DND-41 (cell line): Measurements from ENCODE around the gene MLXIPL.

Source experiments
- ATAC-seq: fragments of 200-7000 bp; cut with Tn5 transposase; 3 replicates; pipeline ENCODE4 v1.9.1; 2021; ENCODE audit warnings: low read depth; ENCODE audit not compliant: insufficient read depth
- DNase-seq: peaks from one replicate; pipeline ENCODE4 v3.0.0-alpha.2; 2020
- H2AFZ ChIP-seq: 2 replicates; pipeline ENCODE4 v1.6.0; 2012; ENCODE audit warnings: low read depth, low read length
- H3K27ac ChIP-seq: 2 replicates; pipeline ENCODE4 v1.5.1; 2012; ENCODE audit warnings: low read length, inconsistent platforms
- H3K27me3 ChIP-seq: fragments of 200-600 bp; sonication (generic); 2 replicates; pipeline ENCODE4 v1.6.0; 2012; ENCODE audit warnings: low read length, mild to moderate bottlenecking, inconsistent platforms; ENCODE audit not compliant: insufficient read depth, poor library complexity
- H3K36me3 ChIP-seq: 2 replicates; pipeline ENCODE4 v1.5.1; 2012; ENCODE audit warnings: low read length, inconsistent platforms; ENCODE audit not compliant: insufficient read depth
- H3K4me1 ChIP-seq: 2 replicates; pipeline ENCODE4 v1.5.1; 2012; ENCODE audit warnings: mild to moderate bottlenecking, low read length; ENCODE audit not compliant: insufficient read depth
- H3K4me2 ChIP-seq: 2 replicates; pipeline ENCODE4 v1.6.0; 2012; ENCODE audit warnings: mild to moderate bottlenecking, moderate library complexity, low read length, inconsistent platforms; ENCODE audit not compliant: insufficient read depth
- H3K4me3 ChIP-seq, 2 experiments: fragments of 200-600 bp in 1 of 2; shearing (Covaris generic) in 1 of 2; 2 replicates each; pipeline ENCODE4 v1.5.1; 2012 to 2016; ENCODE audit warnings: inconsistent platforms in 2 of 2, low read length in 2 of 2, mild to moderate bottlenecking in 2 of 2, low read depth in 1 of 2, moderate library complexity in 1 of 2
- H3K79me2 ChIP-seq: 2 replicates; pipeline ENCODE4 v1.6.0; 2012; ENCODE audit warnings: low read length, inconsistent platforms; ENCODE audit not compliant: insufficient read depth
- H3K9ac ChIP-seq: 2 replicates; pipeline ENCODE4 v1.6.0; 2012; ENCODE audit warnings: low read depth, mild to moderate bottlenecking, inconsistent platforms, low read length, moderate library complexity
- H3K9me3 ChIP-seq: 2 replicates; pipeline ENCODE4 v1.5.1; 2012; ENCODE audit warnings: low read length, moderate library complexity, mild to moderate bottlenecking, inconsistent platforms; ENCODE audit not compliant: insufficient read depth, severe bottlenecking
- H4K20me1 ChIP-seq: 2 replicates; pipeline ENCODE4 v1.6.0; 2012; ENCODE audit warnings: low read length; ENCODE audit not compliant: insufficient read depth
- EZH2 ChIP-seq: IDR thresholded peaks from 3 replicates; pipeline ENCODE4 v1.6.1; 2012; ENCODE audit warnings: borderline replicate concordance, low read depth, mild to moderate bottlenecking, moderate library complexity, low read length, inconsistent platforms; ENCODE audit not compliant: severe bottlenecking
- TF ChIP-seq, protein P1 (sequence below): IDR thresholded peaks from 2 replicates; pipeline ENCODE4 v1.5.1; 2012; ENCODE audit warnings: borderline replicate concordance, low read length, moderate library complexity, mild to moderate bottlenecking; ENCODE audit not compliant: poor library complexity, severe bottlenecking; ENCODE audit errors: extremely low read depth

The MLXIPL gene

DNA sequence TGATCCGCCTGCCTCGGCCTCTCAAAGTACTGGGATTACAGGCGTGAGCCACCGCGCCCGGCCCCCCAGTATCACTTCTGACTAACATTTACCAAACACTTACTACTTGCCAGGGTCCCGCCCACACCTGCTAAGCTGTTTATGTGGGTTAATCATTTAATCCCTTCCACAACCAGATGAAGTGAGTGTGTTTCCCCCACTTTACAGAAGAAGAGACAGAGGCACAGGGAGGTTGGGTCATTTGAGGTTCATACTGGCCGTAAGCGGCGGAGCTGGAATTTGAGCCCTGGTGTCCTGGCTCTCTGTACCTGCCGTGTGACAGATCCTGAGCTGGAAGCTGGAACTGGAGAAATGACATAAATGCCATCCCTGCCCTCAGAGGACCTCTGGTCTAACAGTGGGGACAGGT is 28.2 kb upstream of the MLXIPL start:
- H3K27me3 ChIP-seq: no peaks in the 10 kb centered on the region
- H3K9ac ChIP-seq: no peak overlapping the region
- H3K9me3 ChIP-seq: no peaks in the 10 kb centered on the region
- no peaks in the 10 kb centered on the region for H3K79me2 ChIP-seq
- no peak overlapping the region for H3K4me3 ChIP-seq
- H4K20me1 ChIP-seq: no peaks in the 10 kb centered on the region
- no peak overlapping the region for H3K27ac ChIP-seq
- TF ChIP-seq EZH2: no peak
- H3K4me2 ChIP-seq: no peak overlapping the region
- no peak for DNase-seq
- no peaks in the 10 kb centered on the region for H3K4me1 ChIP-seq
- H2AFZ ChIP-seq: no peak overlapping the region
- no peak for ATAC-seq
- H3K36me3 ChIP-seq: no peaks in the 10 kb centered on the region

DNA sequence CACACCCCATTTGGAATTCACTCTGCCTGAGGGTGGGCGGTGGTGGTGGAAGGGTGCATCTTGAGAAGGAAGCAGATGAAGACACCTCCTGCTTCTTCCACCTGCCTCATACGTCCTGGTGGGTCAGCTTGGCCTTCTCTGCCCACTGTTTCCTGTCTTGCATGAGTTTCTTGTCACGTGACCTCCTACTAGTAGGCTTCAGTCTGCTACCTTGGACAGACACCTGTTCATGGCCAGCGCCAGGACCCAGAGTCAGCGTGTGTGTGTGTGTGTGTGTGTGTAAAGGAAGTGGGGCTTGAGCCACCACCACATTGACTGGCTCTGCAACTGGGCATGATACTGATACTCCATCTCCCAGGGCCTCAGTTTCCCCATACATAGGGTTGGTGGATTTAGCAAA is 26.2 kb upstream of the MLXIPL start:
- H3K9ac ChIP-seq: no peak overlapping the region
- no peaks in the 10 kb centered on the region for H3K36me3 ChIP-seq
- H3K4me2 ChIP-seq: no peak overlapping the region
- H3K4me1 ChIP-seq: no peaks in the 10 kb centered on the region
- H3K4me3 ChIP-seq: no peak overlapping the region
- no peak overlapping the region for H3K27ac ChIP-seq
- no peaks in the 10 kb centered on the region for H3K79me2 ChIP-seq
- TF ChIP-seq, protein P1, sequence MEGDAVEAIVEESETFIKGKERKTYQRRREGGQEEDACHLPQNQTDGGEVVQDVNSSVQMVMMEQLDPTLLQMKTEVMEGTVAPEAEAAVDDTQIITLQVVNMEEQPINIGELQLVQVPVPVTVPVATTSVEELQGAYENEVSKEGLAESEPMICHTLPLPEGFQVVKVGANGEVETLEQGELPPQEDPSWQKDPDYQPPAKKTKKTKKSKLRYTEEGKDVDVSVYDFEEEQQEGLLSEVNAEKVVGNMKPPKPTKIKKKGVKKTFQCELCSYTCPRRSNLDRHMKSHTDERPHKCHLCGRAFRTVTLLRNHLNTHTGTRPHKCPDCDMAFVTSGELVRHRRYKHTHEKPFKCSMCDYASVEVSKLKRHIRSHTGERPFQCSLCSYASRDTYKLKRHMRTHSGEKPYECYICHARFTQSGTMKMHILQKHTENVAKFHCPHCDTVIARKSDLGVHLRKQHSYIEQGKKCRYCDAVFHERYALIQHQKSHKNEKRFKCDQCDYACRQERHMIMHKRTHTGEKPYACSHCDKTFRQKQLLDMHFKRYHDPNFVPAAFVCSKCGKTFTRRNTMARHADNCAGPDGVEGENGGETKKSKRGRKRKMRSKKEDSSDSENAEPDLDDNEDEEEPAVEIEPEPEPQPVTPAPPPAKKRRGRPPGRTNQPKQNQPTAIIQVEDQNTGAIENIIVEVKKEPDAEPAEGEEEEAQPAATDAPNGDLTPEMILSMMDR: no peak
- no peak for TF ChIP-seq EZH2
- no peaks in the 10 kb centered on the region; the same call in 1 of the 2 replicates for H4K20me1 ChIP-seq
- H2AFZ ChIP-seq: no peak overlapping the region
- H3K27me3 ChIP-seq: peaks cover 8% of the 10 kb centered on the region
- DNase-seq: no peak
- H3K9me3 ChIP-seq: no peaks in the 10 kb centered on the region
- no peak for ATAC-seq

DNA sequence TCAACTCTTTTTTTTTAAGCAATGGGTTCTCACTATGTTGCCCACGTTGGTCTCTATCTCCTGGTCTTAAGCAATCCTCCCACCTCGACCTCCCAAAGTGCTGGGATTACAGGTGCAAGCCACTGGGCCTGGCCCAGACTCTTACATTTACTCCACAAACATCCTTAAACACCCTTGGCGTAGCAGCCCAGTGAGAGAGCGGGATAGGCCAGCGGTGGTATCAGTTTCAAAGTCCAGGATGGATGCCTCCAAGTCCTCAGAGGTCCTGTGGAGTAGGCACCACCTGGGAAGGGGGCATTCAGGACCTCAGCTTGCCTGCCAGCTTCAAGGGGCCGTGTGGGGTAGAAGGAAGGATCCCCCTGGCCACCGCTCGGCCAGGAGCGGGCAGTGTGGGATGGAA is 25.3 kb upstream of the MLXIPL start:
- peaks cover 9% of the 10 kb centered on the region for H3K27me3 ChIP-seq

DNA sequence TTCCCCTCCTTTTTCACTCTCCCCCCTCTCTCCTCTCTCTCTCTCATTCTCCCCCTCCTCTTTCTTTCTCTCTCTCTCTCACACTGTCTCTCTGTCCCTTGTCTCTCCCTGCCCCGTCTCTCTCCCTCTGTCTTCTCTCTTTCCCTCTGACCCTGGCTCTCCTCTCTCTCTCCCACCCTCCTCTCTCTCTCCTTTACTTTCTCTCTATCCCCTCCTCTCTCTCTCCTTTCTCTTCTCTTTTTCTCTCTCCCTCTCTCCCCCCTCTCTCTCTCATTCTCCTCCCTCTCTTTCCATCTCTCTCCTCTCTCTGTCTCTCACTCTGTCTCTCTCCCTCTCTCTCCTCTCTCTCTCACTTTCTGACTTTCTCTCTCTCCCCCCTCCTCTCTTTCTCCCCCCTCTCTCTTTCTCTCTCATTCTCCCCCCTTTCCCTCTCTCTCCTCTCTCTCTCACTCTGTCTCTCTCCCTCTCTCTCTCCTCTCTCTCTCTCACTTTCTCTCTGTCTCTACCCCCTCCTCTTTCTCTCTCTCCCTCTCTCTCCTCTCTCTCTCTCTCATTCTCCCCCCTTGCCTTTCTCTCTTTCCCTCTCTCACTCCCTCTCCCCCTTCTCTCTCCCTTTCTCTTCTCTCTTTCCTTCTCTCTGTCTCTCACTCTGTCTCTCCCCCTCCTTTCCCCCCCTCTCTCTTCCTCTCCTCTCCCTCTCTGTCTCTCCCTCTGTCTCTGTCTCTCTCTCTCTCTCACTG is 24.4 kb upstream of the MLXIPL start:
- no peak overlapping the region for H3K9ac ChIP-seq
- ATAC-seq (no peak), DNase-seq (no peak)
- no peaks in the 10 kb centered on the region for H3K79me2 ChIP-seq
- H3K27me3 ChIP-seq: peaks cover 9% of the 10 kb centered on the region
- no peak for TF ChIP-seq EZH2
- TF ChIP-seq, protein P1: no peak
- no peak overlapping the region for H3K4me3 ChIP-seq
- H3K4me1 ChIP-seq: no peaks in the 10 kb centered on the region
- H2AFZ ChIP-seq: no peak overlapping the region
- H4K20me1 ChIP-seq: no peaks in the 10 kb centered on the region; the same call in 1 of the 2 replicates
- no peak overlapping the region for H3K27ac ChIP-seq
- H3K4me2 ChIP-seq: no peak overlapping the region
- H3K36me3 ChIP-seq: no peaks in the 10 kb centered on the region
- H3K9me3 ChIP-seq: no peaks in the 10 kb centered on the region

More for the DNA sequence above, 25.3 kb upstream of the MLXIPL start:
- DNase-seq (no peak), ATAC-seq (no peak)
- no peak overlapping the region for H3K4me3 ChIP-seq
- no peak overlapping the region for H2AFZ ChIP-seq
- no peaks in the 10 kb centered on the region; the same call in 1 of the 2 replicates for H4K20me1 ChIP-seq
- H3K27ac ChIP-seq: no peak overlapping the region
- H3K36me3 ChIP-seq: no peaks in the 10 kb centered on the region
- no peak overlapping the region for H3K9ac ChIP-seq
- H3K4me1 ChIP-seq: no peaks in the 10 kb centered on the region
- H3K9me3 ChIP-seq: no peaks in the 10 kb centered on the region
- TF ChIP-seq EZH2: no peak
- TF ChIP-seq, protein P1: no peak
- no peaks in the 10 kb centered on the region for H3K79me2 ChIP-seq
- no peak overlapping the region for H3K4me2 ChIP-seq
